Upper lobe of left lung (tissue), 6 donors: Measurements from ENCODE around the gene LDAF1. TPM values are rescaled to one million over a fixed set of nuclear protein-coding genes. Genes with fewer than 3 reads are reported as not detected.

Experiments
- ATAC-seq, 2 donors: fragments of 200-7000 bp; cut with Tn5 transposase; one replicate each; pipeline ENCODE4 v1.9.1; 2022; ENCODE audit warnings: mild to moderate bottlenecking in 2 of 2, moderate library complexity in 2 of 2; ENCODE audit not compliant: low FRiP score in 2 of 2
- DNase-seq, 2 donors: peaks; one replicate each; pipeline ENCODE4 v3.0.0-alpha.2; 2019 to 2020
- H3K27ac ChIP-seq, 4 donors: fragments of 200-600 bp; sonication (generic); one replicate each; pipeline ENCODE4 v1.5.1; 2016 to 2019
- H3K27me3 ChIP-seq, 4 donors: fragments of 200-600 bp; sonication (generic); one replicate each; pipeline ENCODE4 v1.5.1; 2017 to 2019
- H3K36me3 ChIP-seq, 4 donors: fragments of 200-600 bp; sonication (generic); one replicate each; pipeline ENCODE4 v1.5.1; 2016 to 2019
- H3K4me1 ChIP-seq, 4 donors: fragments of 200-600 bp; sonication (generic); one replicate each; pipeline ENCODE4 v1.5.1; 2018 to 2019
- H3K4me3 ChIP-seq, 4 donors: fragments of 200-600 bp; sonication (generic); one replicate each; pipeline ENCODE4 v1.5.1; 2017 to 2019; ENCODE audit warnings: mild to moderate bottlenecking in 2 of 4, moderate library complexity in 1 of 4
- H3K9me3 ChIP-seq, 4 donors: fragments of 200-600 bp; sonication (generic); one replicate each; pipeline ENCODE4 v1.5.1; 2018 to 2019
- EP300 ChIP-seq, 4 donors: sonication (generic); formaldehyde crosslinking; IDR thresholded peaks; one replicate each; pipeline ENCODE4 v1.5.1; 2017; ENCODE audit warnings: antibody characterized with exemption in 4 of 4, control low read depth in 2 of 4
- POLR2A ChIP-seq, 4 donors: fragments of 450-650 bp; IDR thresholded peaks; one replicate each; pipeline ENCODE4 v1.5.1; 2016 to 2017; ENCODE audit warnings: antibody characterized with exemption in 4 of 4, mild to moderate bottlenecking in 2 of 4
- POLR2AphosphoS5 ChIP-seq, 2 donors: sonication (generic); formaldehyde crosslinking; IDR thresholded peaks; one replicate each; pipeline ENCODE4 v1.5.1; 2017; ENCODE audit warnings: antibody characterized with exemption in 2 of 2
- WGBS, 2 donors: methylation state at CpG; one replicate each; pipeline ENCODE4 v1.1.5; 2017 to 2018; 5-methylcytosine and 5-hydroxymethylcytosine counted together
- total RNA-seq, 6 donors: library from RNA; depleted of rRNA in 4 of 6; stranded (reverse); fragments of >200 nt in 4 of 6; gene quantifications; one replicate each; pipeline versions ENCODE4 v1.1.0 to v1.2.1, GENCODE V29; 2016 to 2021
- TF ChIP-seq, protein P1 (sequence below), 6 experiments: fragments of 450-650 bp in 4 of 6; fragments of 200-600 bp in 2 of 6; sonication (generic) in 2 of 6; IDR thresholded peaks; one replicate each; pipeline ENCODE4 v1.5.1; 2016 to 2019; ENCODE audit warnings: antibody characterized with exemption in 6 of 6
- donor health status: DM: no; HTN: no; CAD: no; lungs with moderate emphysema.
- donor health status: DM: no; HTN: yes; CAD: no; lungs with severe emphysema.

The LDAF1 gene
- total RNA-seq, 6 donors from 2014 or later: 16.8 to 52.7 (median 39.1) TPM

DNA sequence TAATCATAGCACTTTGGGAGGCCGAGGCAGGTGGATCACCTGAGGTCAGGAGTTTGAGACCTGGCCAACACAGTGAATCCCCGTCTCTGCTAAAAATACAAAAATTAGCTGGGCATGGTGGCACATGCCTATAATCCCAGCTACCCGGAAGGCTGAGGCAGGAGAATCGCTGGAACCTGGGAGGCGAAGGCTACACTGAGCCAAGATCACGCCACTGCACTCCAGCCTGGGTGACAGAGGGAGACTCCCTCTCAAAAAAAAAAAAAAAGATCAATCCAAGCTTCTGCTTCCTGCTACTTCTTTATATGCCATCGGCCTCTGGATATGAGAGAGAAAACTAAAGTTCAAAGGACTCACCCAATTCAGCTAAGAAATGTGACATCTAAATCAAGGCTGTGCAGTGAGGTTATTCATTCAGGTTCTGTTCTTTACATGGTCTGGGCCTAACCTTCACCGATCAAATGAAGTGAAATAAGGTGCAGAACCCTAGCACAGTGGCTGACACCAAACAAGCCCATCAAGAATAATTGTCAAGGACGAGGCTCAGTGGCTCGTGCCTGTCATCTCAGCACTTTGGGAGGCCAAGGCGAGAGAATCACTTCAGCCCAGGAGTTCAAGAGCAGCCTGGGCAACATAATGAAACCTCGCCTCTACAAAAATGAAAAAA, 27.3 kb downstream of the LDAF1 start:
- 90 to 91% methylated on average over 12 of the region's 12 CpGs for WGBS, 2 donors
- Histone ChIP-seq H3K4me3 (no peak overlapping the region), H3K4me1 (peaks cover 0 to 8% (median 0%) of the 10 kb centered on the region in 4 donors), H3K9me3 (no peaks in the 10 kb centered on the region), H3K36me3 (peaks cover 2 to 16% (median 9%) of the 10 kb centered on the region in 4 donors), H3K27me3 (no peaks in the 10 kb centered on the region), H3K27ac (no peak overlapping the region)
- DNase-seq (no peak), ATAC-seq (no peak)
- TF ChIP-seq EP300 (IDR thresholded peaks at IDR 0.05) (no peak), POLR2AphosphoS5 (IDR thresholded peaks at IDR 0.05) (no peak), POLR2A (IDR thresholded peaks at IDR 0.05) (no peak)
- TF ChIP-seq, protein P1, sequence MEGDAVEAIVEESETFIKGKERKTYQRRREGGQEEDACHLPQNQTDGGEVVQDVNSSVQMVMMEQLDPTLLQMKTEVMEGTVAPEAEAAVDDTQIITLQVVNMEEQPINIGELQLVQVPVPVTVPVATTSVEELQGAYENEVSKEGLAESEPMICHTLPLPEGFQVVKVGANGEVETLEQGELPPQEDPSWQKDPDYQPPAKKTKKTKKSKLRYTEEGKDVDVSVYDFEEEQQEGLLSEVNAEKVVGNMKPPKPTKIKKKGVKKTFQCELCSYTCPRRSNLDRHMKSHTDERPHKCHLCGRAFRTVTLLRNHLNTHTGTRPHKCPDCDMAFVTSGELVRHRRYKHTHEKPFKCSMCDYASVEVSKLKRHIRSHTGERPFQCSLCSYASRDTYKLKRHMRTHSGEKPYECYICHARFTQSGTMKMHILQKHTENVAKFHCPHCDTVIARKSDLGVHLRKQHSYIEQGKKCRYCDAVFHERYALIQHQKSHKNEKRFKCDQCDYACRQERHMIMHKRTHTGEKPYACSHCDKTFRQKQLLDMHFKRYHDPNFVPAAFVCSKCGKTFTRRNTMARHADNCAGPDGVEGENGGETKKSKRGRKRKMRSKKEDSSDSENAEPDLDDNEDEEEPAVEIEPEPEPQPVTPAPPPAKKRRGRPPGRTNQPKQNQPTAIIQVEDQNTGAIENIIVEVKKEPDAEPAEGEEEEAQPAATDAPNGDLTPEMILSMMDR (IDR thresholded peaks at IDR 0.05): no peak

DNA sequence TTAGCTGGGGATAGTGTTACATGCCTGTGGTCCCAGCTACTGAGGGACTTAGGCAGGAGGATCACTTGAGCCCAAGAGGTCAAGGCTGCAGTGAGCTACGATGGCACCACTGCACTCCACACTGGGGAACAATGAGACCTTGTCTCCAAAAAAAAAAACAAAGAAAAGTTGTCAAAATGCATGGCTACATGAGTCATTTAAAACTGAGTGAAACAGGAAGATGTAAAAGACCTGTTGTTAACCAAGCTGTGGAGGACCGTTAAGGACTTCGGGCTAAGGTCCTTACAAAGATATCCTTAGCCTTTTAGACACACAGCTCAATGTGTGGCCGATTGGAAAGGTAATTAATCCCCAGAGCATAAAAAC, 27.8 kb downstream of the LDAF1 start:
- 57 to 62% methylated on average over 4 of the region's 4 CpGs for WGBS, 2 donors
- ATAC-seq: no peak

DNA sequence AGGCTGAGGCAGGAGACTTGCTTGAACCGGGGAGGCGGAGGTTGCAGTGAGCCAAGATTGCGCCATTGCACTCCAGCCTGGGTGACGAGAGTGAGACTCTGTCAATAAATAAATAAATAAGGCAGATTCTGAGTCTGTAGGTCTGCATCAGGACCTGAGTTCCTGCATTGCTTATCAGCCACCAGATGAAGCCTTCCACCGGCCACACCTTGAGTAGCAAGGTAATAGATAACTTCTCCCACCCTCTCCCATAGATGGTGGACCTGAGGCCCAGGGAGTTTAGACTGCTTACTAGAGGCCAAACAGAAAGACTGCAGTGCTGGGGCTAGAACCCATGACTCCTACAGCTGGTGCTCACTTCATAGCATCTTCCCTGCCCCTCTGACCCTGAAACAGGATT, 30.8 kb downstream of the LDAF1 start:
- H3K4me1 ChIP-seq: peaks cover 0 to 8% (median 0%) of the 10 kb centered on the region in 4 donors
- H3K36me3 ChIP-seq: no peaks in the 10 kb centered on the region
- DNase-seq (no peak), ATAC-seq (no peak)
- H3K27ac ChIP-seq: no peak overlapping the region
- TF ChIP-seq, protein P1 (IDR thresholded peaks at IDR 0.05): no peak
- H3K4me3 ChIP-seq: no peak overlapping the region
- WGBS, 2 donors: 78 to 79% methylated on average over 5 of the region's 5 CpGs
- H3K9me3 ChIP-seq: no peaks in the 10 kb centered on the region
- no peaks in the 10 kb centered on the region for H3K27me3 ChIP-seq

More for the DNA sequence above, 27.8 kb downstream of the LDAF1 start:
- Histone ChIP-seq H3K27me3 (no peaks in the 10 kb centered on the region), H3K9me3 (no peaks in the 10 kb centered on the region), H3K27ac (no peak overlapping the region), H3K4me1 (peaks cover 0 to 8% (median 0%) of the 10 kb centered on the region in 4 donors), H3K36me3 (peaks cover 0 to 10% (median 6%) of the 10 kb centered on the region in 4 donors), H3K4me3 (no peak overlapping the region)
- TF ChIP-seq EP300 (IDR thresholded peaks at IDR 0.05): no peak
- TF ChIP-seq, protein P1 (IDR thresholded peaks at IDR 0.05): no peak
- no peak for TF ChIP-seq POLR2A (IDR thresholded peaks at IDR 0.05)
- TF ChIP-seq POLR2AphosphoS5 (IDR thresholded peaks at IDR 0.05): no peak
- DNase-seq: no peak

DNA sequence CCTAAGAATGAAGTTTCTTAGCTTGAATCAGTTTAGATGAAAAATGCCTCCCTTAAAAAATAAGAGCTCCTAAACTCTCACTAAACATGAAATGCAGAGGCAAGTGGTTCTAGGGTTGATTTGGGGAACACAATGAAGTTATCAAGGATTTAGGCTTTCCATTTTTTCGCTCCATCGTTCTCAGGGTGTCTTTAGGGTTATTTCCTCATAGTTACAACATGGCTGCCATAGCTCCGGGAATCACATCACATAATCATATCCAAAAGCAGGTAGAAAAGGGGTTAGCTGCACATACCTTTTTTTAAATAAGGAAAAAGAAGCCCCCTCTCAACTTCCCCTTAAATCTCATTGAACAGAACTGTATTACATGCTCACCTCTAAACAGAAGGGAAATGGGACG, 31.5 kb downstream of the LDAF1 start:
- Histone ChIP-seq H3K36me3 (no peaks in the 10 kb centered on the region), H3K27me3 (no peaks in the 10 kb centered on the region), H3K9me3 (no peaks in the 10 kb centered on the region), H3K4me1 (peaks cover 0 to 8% (median 0%) of the 10 kb centered on the region in 4 donors), H3K4me3 (no peak overlapping the region), H3K27ac (no peak overlapping the region)
- TF ChIP-seq, protein P1 (IDR thresholded peaks at IDR 0.05): no peak
- TF ChIP-seq POLR2AphosphoS5 (IDR thresholded peaks at IDR 0.05) (no peak), POLR2A (IDR thresholded peaks at IDR 0.05) (no peak), EP300 (IDR thresholded peaks at IDR 0.05) (no peak)
- 92 to 93% methylated on average over 4 of the region's 4 CpGs for WGBS, 2 donors
- ATAC-seq (no peak), DNase-seq (no peak)

DNA sequence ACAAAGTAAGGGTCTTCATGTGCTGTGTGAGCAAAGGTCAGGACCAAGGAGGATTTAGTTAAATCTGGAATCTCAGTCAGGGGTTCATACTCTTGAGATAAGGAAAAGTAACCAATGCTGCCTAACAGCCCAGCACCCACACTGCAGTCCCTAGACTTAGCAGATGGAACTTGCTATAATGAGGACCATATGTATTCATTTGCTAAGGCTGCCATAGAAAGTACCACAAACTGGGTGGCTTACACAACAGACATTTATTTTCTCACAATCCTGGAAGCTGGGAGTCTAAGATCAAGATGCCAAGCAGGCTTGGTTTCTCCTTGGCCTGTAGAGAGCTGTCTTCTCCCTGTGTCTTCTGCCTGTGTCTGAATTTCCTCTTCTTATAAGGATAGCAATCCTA, 32.1 kb downstream of the LDAF1 start:
- ATAC-seq (no peak), DNase-seq (no peak)
- no peak for TF ChIP-seq POLR2A (IDR thresholded peaks at IDR 0.05)
- TF ChIP-seq, protein P1 (IDR thresholded peaks at IDR 0.05): no peak
- no peak for TF ChIP-seq POLR2AphosphoS5 (IDR thresholded peaks at IDR 0.05)
- TF ChIP-seq EP300 (IDR thresholded peaks at IDR 0.05): no peak
- Histone ChIP-seq H3K4me3 (no peak overlapping the region), H3K9me3 (no peaks in the 10 kb centered on the region), H3K27me3 (no peaks in the 10 kb centered on the region), H3K4me1 (peaks cover 0 to 8% (median 0%) of the 10 kb centered on the region in 4 donors), H3K36me3 (no peaks in the 10 kb centered on the region), H3K27ac (no peak overlapping the region)
